Endothelial cell of umbilical vein (primary cell): ENCODE measurements around the gene TRPC4AP.

Experiments used
- CTCF ChIP-seq, 2 donors: IDR thresholded peaks; 1 replicate in 1 of 2; 2 replicates in 1 of 2; pipeline ENCODE4 v1.5.1; 2011; ENCODE audit warnings: low read length in 2 of 2, mild to moderate bottlenecking in 2 of 2, moderate library complexity in 2 of 2, control low read depth in 1 of 2, inconsistent platforms in 1 of 2, low read depth in 1 of 2; ENCODE audit not compliant: insufficient read depth in 1 of 2; ENCODE audit errors: extremely low read depth in 1 of 2
- EZH2 ChIP-seq: IDR thresholded peaks from 2 replicates; pipeline ENCODE4 v1.6.1; 2012; ENCODE audit warnings: borderline replicate concordance, low read depth, mild to moderate bottlenecking, moderate library complexity, low read length, inconsistent platforms; ENCODE audit not compliant: severe bottlenecking
- JUN ChIP-seq: IDR thresholded peaks from 2 replicates; pipeline ENCODE4 v1.6.1; 2011; ENCODE audit warnings: borderline replicate concordance, low read depth; ENCODE audit not compliant: insufficient read length, insufficient read depth
- MAX ChIP-seq: IDR thresholded peaks from 2 replicates; pipeline ENCODE4 v1.6.1; 2011; ENCODE audit not compliant: insufficient read depth, insufficient read length
- MYC ChIP-seq: IDR thresholded peaks from one replicate; pipeline ENCODE4 v1.6.1; 2011; ENCODE audit warnings: mild to moderate bottlenecking, low read depth, low read length
- POLR2A ChIP-seq: IDR thresholded peaks from 2 replicates; pipeline ENCODE4 v1.6.1; 2012; ENCODE audit warnings: low read depth, mild to moderate bottlenecking, control low read depth, low read length
- POLR2AphosphoS5 ChIP-seq: IDR thresholded peaks from 2 replicates; pipeline ENCODE4 v1.6.1; 2012; ENCODE audit warnings: low read depth, mild to moderate bottlenecking, control low read depth, low read length, moderate library complexity; ENCODE audit not compliant: insufficient read depth

GRCh38 chr20:35115606-35116005, 23.0 kb upstream of the TRPC4AP start:
- TF ChIP-seq POLR2A (no peak), CTCF (IDR thresholded peaks at IDR 0.05; ENCODE audit: extremely low read depth in 1 of 2, insufficient read depth in 1 of 2, low read depth in 1 of 2, low read length in 2 of 2) (no peak), EZH2 (no peak), JUN (no peak), MAX (no peak), MYC (no peak), POLR2AphosphoS5 (no peak)
